ENCODE measurements around the gene KIF23. TPM values are rescaled to one million over a fixed set of nuclear protein-coding genes. Genes with fewer than 3 reads are reported as not detected.

Gene KIF23
- total and polyA plus RNA-seq, 2 experiments from 2014 or later = 12.3 to 58.9 TPM

- Histone ChIP-seq H3K4me1 (ENCODE audit: low read depth) (peaks cover 5% of the 10 kb centered on the region), H3K9me3 (ENCODE audit: low read depth) (no peaks in the 10 kb centered on the region), H3K27me3 (no peaks in the 10 kb centered on the region), H3K27ac (no peak overlapping the region), H3K36me3 (no peaks in the 10 kb centered on the region), H3K4me3 (no peak overlapping the region)
- no peak for DNase-seq (ENCODE audit: low read depth in 1 of 2, low spot score in 1 of 2)
- no peak for TF ChIP-seq CTCF (IDR thresholded peaks at IDR 0.05; ENCODE audit: low read depth, low read length)
Observed at GRCh38 chr15:69391046-69391757, 22.9 kb upstream of the KIF23 start.

GRCh38 chr15:69392352-69392751, 21.8 kb upstream of the KIF23 start:
- no peak overlapping the region for H3K4me3 ChIP-seq
- H3K4me1 ChIP-seq (ENCODE audit: low read depth) = peaks cover 5% of the 10 kb centered on the region
- H3K27me3 ChIP-seq = no peaks in the 10 kb centered on the region
- no peak for TF ChIP-seq CTCF (IDR thresholded peaks at IDR 0.05; ENCODE audit: low read depth, low read length)
- H3K9me3 ChIP-seq (ENCODE audit: low read depth) = no peaks in the 10 kb centered on the region
- no peak for DNase-seq (ENCODE audit: low read depth in 1 of 2, low spot score in 1 of 2)
- no peaks in the 10 kb centered on the region for H3K36me3 ChIP-seq
- H3K27ac ChIP-seq = no peak overlapping the region

GRCh38 chr15:69393831-69394491, 20.2 kb upstream of the KIF23 start:
- Histone ChIP-seq H3K4me1 (ENCODE audit: low read depth) (peaks cover 5% of the 10 kb centered on the region), H3K27ac (no peak overlapping the region)

GRCh38 chr15:69394556-69395282, 19.4 kb upstream of the KIF23 start:
- Histone ChIP-seq H3K4me1 (ENCODE audit: low read depth) (peaks cover 5% of the 10 kb centered on the region), H3K4me3 (no peak overlapping the region), H3K27me3 (no peaks in the 10 kb centered on the region), H3K27ac (no peak overlapping the region), H3K36me3 (no peaks in the 10 kb centered on the region), H3K9me3 (ENCODE audit: low read depth) (no peaks in the 10 kb centered on the region)
- DNase-seq (ENCODE audit: low read depth in 1 of 2, low spot score in 1 of 2) = peak; percentile 84 to 88
- peak; percentile 90 for TF ChIP-seq CTCF (IDR thresholded peaks at IDR 0.05; ENCODE audit: low read depth, low read length)

More at GRCh38 chr15:69393831-69394491, 20.2 kb upstream of the KIF23 start:
- TF ChIP-seq CTCF (IDR thresholded peaks at IDR 0.05; ENCODE audit: low read depth, low read length) = no peak
- no peak for DNase-seq (ENCODE audit: low read depth in 1 of 2, low spot score in 1 of 2)
- H3K4me3 ChIP-seq = no peak overlapping the region
- no peaks in the 10 kb centered on the region for H3K36me3 ChIP-seq
- no peaks in the 10 kb centered on the region for H3K27me3 ChIP-seq
- no peaks in the 10 kb centered on the region for H3K9me3 ChIP-seq (ENCODE audit: low read depth)

GRCh38 chr15:69395460-69395859, 18.7 kb upstream of the KIF23 start:
- peaks cover 5% of the 10 kb centered on the region for H3K4me1 ChIP-seq (ENCODE audit: low read depth)
- no peak for TF ChIP-seq CTCF (IDR thresholded peaks at IDR 0.05; ENCODE audit: low read depth, low read length)
- no peaks in the 10 kb centered on the region for H3K36me3 ChIP-seq
- H3K4me3 ChIP-seq = no peak overlapping the region
- no peaks in the 10 kb centered on the region for H3K9me3 ChIP-seq (ENCODE audit: low read depth)
- no peak overlapping the region for H3K27ac ChIP-seq
- no peak for DNase-seq (ENCODE audit: low read depth in 1 of 2, low spot score in 1 of 2)
- H3K27me3 ChIP-seq = no peaks in the 10 kb centered on the region
